ENCODE data around the gene GJC3. TPM values are rescaled to one million over a fixed set of nuclear protein-coding genes. Genes with fewer than 3 reads are reported as not detected.

Gene GJC3
- total and polyA plus RNA-seq, 2 donors from 2014 or later = 0.73 TPM; not detected in 1

- TF ChIP-seq CTCF (IDR thresholded peaks at IDR 0.05; ENCODE audit: borderline replicate concordance, extremely low read depth, insufficient read depth) = no peak
- peak; percentile 84 to 97 (median 90) for DNase-seq
- H3K36me3 ChIP-seq (ENCODE audit: control insufficient read depth in 2 of 3, insufficient read depth in 3 of 3, low read length in 3 of 3) = peaks cover 0 to 2% (median 0%) of the 10 kb centered on the region in 3 donors
- peak within 1 kb of the TSS; percentile 81 to 93 (median 85) for H3K4me3 ChIP-seq (ENCODE audit: low read length in 3 of 3)
- no peak for FAIRE-seq
- H3K27me3 ChIP-seq (ENCODE audit: control insufficient read depth, insufficient read depth, low read length) = no peaks in the 10 kb centered on the region
- peaks cover 2 to 15% (median 12%) of the 10 kb centered on the region in 3 donors for H3K4me1 ChIP-seq (ENCODE audit: control insufficient read depth in 2 of 3, insufficient read depth in 2 of 3, low read depth in 1 of 3, low read length in 3 of 3)
- H3K27ac ChIP-seq (ENCODE audit: low read depth in 2 of 2, low read length in 2 of 2) = peak within 1 kb of the TSS; percentile 83 to 85
- intact Hi-C loops (cut with DNase I) = no loop called here
- no peaks in the 10 kb centered on the region for H3K9me3 ChIP-seq (ENCODE audit: control insufficient read depth in 2 of 3, insufficient read depth in 1 of 3, low read length in 3 of 3)
- peak within 1 kb of the TSS; percentile 78 to 91 (median 87) for H3K9ac ChIP-seq (ENCODE audit: low read length in 3 of 3)
Measured at GRCh38 chr7:99918959-99919813, 10.2 kb downstream of the GJC3 start, which contains the start of gene TRIM4. TSS of gene TRIM4 (minus strand) at chr7:99919530. CDS start at chr7:99919401, 129 bp downstream.

GRCh38 chr7:99910976-99911375, 18.4 kb downstream of the GJC3 start:
- FAIRE-seq = no peak
- no peak for DNase-seq
- no peaks in the 10 kb centered on the region for H3K4me1 ChIP-seq (ENCODE audit: control insufficient read depth in 2 of 3, insufficient read depth in 2 of 3, low read depth in 1 of 3, low read length in 3 of 3)
- no peaks in the 10 kb centered on the region for H3K9me3 ChIP-seq (ENCODE audit: control insufficient read depth in 2 of 3, insufficient read depth in 1 of 3, low read length in 3 of 3)
- H3K9ac ChIP-seq (ENCODE audit: low read length in 3 of 3) = no peak overlapping the region
- H3K27me3 ChIP-seq (ENCODE audit: control insufficient read depth, insufficient read depth, low read length) = no peaks in the 10 kb centered on the region
- intact Hi-C loops (cut with DNase I) = no loop called here
- no peak for TF ChIP-seq CTCF (IDR thresholded peaks at IDR 0.05; ENCODE audit: borderline replicate concordance, extremely low read depth, insufficient read depth)
- no peak overlapping the region for H3K27ac ChIP-seq (ENCODE audit: low read depth in 2 of 2, low read length in 2 of 2)
- H3K36me3 ChIP-seq (ENCODE audit: control insufficient read depth in 2 of 3, insufficient read depth in 3 of 3, low read length in 3 of 3) = peaks cover 7 to 21% (median 15%) of the 10 kb centered on the region in 3 donors
- H3K4me3 ChIP-seq (ENCODE audit: low read length in 3 of 3) = no peak overlapping the region

DNA sequence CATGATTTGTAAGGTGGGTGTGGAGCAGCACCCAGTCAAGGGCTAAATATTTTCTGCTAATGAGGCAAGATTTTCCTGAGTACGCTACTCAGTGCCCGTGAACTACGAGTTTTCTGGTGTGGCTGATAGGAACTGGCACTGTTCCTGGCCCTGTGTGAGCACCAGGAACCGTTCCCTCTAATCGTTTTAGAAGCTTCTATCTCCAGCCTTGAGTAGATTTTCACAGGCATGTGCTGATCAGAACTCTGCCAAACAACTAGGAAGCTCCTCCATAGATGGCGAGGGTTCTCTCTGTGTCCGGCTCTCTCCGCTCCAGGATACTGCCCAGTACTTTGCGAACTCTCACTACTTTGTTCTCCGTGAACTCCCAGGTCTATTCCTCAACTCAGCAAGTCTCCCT, 27.8 kb downstream of the GJC3 start:
- Histone ChIP-seq H3K4me3 (ENCODE audit: low read length in 3 of 3) (no peak overlapping the region), H3K9me3 (ENCODE audit: control insufficient read depth in 2 of 3, insufficient read depth in 1 of 3, low read length in 3 of 3) (no peaks in the 10 kb centered on the region), H3K9ac (ENCODE audit: low read length in 3 of 3) (no peak overlapping the region), H3K4me1 (ENCODE audit: control insufficient read depth in 2 of 3, insufficient read depth in 2 of 3, low read depth in 1 of 3, low read length in 3 of 3) (no peaks in the 10 kb centered on the region), H3K27ac (ENCODE audit: low read depth in 2 of 2, low read length in 2 of 2) (no peak overlapping the region), H3K36me3 (ENCODE audit: control insufficient read depth in 2 of 3, insufficient read depth in 3 of 3, low read length in 3 of 3) (peaks cover 12 to 43% (median 23%) of the 10 kb centered on the region in 3 donors), H3K27me3 (ENCODE audit: control insufficient read depth, insufficient read depth, low read length) (no peaks in the 10 kb centered on the region)
- FAIRE-seq (no peak), DNase-seq (no peak)
- intact Hi-C loops (cut with DNase I) = no loop called here
- TF ChIP-seq CTCF (IDR thresholded peaks at IDR 0.05; ENCODE audit: borderline replicate concordance, extremely low read depth, insufficient read depth) = no peak
